HG02973 (cell line): Measurements from ENCODE around the gene STX8.

Experiments used
- ATAC-seq: cut with Tn5 transposase; IDR thresholded peaks from one replicate; pipeline ENCODE4 v1.9.1; 2021; ENCODE audit warnings: moderate library complexity; ENCODE audit not compliant: unreplicated experiment

Gene STX8

DNA sequence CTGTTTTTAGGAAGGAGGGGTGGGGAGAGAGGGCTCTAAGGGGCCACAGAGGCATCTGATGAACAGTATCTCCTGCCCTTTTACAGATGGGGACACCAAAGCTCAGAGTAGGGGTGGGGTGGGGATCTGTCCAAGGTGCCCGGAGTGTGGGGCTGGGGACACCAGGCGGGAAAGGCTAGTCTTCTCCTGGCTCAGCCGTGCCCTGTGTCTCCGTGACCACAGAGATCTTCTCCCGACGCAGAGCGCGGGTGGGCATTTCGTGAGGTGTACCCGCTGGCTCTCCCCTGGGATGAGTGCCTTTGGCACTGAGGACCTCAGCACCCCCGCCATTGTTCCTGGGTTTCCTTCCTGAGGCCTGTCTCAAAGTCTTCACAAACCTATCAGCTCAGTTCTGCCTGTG is 344.8 kb downstream of the STX8 start:
- ATAC-seq: no peak

DNA sequence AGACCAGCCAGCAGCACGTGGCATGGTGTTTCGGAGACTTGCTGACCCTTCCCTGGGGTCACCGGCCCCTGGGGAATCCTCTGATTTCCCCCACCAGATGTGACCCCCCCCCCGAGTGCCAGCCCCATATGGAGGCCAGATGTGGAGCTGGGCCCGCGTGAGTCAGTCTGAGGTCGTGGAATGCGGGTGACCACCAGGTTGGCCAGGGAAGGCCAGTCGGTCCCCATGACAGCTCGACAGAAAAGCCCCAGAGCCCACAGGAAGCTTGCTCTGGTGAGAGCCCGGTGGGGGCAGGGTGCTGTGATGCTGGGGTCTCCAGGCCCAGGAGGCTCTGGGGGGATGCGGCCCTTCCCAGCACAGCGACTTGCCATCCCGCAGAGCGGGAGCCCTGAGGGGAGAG is 345.3 kb downstream of the STX8 start:
- ATAC-seq: no peak

DNA sequence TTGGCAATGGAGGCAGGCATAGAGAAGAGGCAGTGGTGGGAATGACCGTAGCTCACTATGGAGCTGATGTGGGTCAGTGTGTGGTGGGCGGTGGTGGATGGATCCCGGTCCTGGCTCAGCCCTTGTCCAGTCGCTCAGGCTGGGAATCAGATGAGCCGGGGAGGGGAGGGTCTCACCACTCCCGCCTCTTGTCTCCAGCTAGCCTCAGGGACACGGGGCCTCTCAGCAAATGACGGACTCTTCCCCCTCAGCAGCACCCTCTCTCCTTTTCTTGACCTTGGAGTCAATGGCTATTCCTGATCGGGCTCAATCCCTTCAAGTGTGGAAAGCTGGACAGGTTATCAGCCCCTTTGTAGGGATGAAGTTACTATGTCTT is 345.8 kb downstream of the STX8 start:
- no peak for ATAC-seq

DNA sequence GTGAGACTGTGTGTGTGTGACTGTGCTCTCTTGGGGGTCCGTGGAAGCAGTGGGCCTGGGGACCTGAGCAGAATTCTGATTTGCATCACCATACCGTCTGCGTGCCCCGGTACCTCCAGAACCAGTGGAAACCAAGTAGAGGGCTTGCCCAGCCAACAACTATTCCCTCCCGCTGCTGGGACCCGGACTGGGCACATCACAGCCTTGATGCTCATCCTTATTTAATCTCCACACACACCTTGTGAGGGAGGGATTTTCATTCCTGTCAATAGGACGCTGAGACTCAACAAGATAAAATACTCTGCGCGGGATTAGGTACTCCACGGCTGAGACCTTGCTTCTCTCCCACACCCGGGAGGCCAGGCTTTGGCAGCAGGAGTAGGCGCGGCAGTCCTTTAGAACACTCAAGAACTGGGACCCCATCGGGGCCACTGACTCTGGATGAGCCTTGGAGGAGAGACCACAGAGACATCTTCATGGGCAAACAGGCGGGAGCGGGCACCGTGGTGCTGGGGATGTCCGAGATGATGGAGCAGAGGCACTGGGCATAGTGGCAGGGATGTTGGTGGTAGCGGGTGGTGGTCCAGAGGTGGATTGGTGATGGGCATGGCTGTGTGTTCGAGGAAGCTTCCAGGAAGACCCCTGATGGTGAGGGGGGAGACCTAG is 346.3 kb downstream of the STX8 start:
- ATAC-seq: no peak

DNA sequence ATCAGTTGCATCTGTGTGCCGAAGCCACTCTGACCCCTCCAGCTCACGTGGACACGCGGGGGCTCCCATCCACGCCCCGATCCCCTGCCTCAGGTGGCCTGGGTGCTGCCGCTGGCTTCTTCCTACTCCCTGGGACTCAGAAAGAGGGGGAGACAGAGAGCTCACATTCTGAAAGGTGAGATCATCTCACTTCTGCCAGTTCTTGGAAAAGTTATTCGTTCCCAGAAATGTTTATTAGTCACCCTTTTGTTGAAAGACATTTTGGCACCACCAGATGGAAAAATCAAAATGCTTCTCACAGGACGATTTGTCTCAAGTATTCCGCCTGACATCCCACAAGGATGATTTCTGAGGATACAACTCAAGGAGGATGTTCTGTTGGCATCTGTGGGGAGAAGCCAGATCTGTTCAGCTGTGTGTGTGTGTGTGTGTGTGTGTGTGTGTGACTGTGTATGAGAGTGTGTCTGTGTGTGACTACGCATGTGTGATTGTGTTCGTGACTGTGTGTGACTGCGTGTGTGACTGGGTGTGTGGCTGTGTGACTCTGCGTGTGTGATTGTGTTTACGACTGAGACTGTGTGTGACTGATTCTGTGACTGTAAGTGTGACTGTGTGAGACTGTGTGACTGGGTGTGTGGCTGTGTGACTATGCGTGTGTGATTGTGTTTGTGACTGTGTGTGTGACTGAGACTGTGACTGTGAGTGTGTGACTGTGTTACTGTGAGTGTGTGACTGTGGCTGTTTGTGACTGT is 347.0 kb downstream of the STX8 start:
- ATAC-seq: no peak

DNA sequence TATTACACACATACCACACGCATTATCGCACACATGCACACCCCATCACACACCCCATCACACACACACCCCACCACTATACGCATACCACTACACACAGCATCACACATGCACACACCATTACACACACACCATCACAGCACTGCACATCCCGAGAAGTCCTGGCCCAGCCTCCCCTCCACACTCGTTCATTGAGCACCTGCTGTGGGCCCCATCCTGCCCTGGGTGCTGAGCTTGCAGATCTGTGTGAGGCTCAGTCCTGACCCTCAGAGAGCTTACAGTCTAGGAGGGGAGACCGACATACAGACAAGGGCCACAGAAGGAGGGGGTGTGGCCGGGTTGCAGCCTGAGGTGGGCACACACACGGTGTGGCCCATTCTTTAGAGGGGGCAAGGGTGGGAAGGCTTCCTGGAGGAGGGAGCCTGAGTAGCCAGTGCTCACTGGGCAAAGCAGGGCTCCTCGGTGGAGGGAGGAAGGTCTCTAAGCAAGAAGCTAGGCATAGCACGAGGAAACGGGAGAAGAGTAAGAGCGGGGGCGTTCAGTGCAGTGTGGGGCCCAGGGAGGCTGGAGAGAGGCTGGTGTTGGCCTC is 347.7 kb downstream of the STX8 start:
- no peak for ATAC-seq

DNA sequence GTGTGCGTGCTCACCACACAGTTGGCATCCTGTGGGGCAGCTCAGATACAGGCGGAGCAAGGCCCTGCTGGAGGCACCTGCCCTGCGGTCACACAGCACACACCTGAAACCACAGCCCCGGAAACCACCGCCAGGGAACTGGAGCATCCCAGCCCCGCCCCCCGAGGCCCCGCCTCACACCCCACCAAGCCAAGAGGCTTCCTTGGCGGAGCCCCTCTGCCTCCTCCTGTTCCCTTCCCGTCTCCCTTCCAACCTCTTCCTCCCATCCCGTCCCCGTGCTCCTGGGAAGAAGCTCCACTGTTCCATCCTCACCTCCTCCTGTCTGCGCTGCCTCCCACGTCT is 348.9 kb downstream of the STX8 start:
- ATAC-seq: no peak

DNA sequence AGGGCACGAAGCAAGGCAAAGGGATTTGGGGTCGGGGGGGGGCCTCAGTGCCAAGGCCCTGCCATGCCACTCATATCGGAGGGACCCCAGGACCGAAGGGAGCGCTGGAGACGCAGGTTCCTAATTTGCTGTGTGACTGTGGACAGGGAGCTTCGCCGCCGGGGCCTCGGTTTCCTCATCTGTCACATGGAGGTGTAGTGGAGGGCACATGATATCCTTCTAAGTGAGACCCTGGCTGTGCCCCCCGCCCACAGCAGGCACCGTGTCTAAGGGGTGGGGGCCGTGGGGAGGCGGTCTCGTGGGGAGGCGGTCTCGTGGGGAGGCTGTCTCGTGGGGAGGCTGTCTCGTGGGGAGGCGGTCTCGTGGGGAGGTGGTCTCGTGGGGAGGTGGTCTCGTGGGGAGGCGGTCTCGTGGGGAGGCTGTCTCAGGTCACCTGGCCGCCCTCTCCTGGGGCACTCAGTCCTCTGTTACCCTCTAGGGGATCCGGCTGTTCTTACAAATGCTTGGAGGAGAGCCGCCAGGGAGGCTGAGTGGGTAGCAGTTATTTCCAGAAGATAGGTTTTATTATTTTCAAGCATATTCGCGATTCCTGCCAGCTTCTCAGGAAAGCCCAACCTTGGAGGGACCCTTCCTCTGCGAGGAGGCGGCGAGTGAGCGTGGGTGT is 349.4 kb downstream of the STX8 start:
- no peak for ATAC-seq

DNA sequence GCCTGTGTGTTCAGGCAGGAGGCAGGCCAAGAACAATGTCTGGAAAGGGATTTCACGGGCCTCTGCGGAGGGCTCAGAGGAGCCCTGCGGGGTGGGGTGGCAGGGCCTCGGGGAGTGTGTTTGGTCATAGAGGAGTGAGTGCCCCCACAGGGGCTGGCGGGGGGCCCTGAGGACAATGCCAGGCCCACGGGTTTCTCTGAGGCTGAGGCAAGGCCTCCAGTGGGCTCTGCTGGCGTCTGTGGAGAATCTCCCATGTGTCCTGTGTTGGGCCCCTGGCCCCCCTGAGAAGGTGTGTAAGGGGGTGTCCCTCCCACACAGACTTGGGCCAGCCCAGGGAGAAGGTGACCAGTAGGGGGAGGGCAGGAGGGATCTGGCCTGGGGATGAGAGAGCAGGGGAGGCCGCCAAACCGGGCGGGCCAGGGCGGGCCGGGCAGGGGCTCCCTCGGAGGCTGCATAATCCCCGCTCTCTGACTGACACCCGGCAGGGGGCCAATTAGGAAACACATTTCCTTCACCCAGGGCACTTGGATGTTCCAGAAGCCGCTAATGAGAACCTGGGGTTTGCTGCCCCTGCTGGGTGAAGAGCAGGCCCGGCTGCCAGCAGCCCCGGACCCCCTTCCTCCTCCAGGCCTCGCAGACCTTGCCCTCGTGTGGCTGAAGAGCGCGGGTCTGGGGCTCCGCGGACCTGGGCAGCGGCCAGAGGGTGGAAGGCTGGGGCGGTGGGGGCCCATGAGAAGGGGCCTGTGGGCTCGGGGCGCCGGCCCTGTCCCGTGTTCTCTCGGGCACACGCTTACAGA is 350.1 kb downstream of the STX8 start:
- ATAC-seq: no peak

DNA sequence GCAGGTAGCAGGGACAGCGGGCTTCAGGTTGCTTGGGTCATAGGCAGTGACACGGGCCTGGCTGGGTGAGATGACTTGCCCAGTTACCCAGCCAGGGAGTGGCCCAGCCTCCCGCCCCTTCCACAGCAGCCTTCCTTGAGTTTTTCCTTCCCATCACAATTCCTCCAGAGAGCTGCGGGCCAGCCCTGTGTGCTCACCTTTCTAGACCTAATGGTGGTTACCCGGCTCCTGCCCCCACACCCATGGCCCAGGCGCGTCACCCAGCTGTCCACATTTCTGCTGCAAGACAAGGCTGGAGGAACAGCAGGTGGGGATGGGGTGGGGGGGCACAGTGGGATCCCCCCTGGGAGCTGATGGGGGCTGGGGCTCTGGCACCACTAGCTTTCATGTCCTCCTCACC is 351.1 kb downstream of the STX8 start:
- no peak for ATAC-seq

DNA sequence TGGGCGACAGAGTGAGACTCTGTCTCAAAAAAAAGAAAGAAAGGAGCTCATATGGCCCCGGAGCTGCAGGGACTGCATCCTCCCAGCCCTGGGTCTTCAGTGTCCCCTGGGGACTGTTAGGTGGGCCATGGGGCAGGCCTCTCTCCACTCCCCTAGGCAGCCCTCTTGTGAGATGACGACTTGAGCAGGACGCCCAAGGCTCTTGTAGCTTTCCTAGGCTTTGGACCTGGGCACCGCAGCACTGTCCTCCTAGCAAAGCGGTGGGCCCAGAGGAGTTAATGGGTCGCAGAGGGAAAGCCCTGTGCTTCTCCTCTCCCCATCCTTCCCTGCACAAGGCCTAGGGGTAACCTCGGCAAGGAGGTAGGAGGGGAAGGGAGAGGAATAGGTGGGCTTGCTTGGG is 352.1 kb downstream of the STX8 start:
- no peak for ATAC-seq

DNA sequence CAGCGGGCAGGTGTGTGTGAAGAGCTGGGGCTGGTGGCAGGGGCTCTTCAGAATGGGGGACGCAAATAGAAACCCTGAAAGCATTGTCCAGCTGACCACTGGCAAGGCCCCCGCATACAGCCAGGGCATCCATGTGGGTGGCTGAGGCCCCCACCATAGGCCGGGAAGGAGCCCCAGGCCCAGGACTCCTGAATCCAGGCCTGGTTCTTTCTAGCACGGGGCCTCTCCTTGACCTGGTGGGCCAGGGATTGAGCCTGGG is 353.8 kb downstream of the STX8 start:
- ATAC-seq: no peak

DNA sequence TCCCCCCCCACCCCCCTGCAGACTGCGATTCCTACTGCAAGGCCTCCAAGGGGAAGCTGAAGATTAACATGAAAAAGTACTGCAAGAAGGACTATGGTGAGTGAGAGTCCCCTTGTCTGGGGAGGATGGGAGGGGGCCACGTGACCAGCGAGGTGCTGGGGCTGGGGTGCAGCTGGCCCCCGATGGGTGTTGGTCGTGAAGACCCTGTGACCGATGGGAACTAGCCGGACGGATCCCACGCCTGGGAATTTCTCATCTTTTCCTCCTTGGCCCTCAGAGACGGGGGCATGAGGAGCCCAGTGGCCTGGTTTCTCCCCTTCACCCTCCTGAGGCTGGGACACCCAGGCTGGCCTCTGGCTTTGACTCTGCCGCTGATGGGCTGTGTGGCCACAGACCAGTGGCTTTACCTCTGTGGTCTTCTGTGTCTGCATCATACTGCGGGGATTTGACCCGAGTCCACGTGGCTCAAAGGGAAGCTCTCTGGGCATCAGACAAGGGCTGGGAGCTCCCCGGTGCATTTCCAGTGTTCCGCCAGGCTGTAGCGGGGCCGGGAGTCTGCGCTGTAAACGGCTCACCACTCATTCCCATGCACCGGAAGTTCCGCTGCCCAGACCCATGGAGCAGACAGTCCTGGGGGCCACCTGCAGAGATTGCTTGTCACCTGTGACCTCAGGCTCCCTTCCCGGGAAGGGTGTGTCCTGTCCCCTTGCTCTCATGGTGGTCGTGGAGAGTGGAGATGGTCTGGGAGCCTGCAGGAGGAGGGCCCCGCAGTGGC is 354.3 kb downstream of the STX8 start:
- ATAC-seq: no peak

DNA sequence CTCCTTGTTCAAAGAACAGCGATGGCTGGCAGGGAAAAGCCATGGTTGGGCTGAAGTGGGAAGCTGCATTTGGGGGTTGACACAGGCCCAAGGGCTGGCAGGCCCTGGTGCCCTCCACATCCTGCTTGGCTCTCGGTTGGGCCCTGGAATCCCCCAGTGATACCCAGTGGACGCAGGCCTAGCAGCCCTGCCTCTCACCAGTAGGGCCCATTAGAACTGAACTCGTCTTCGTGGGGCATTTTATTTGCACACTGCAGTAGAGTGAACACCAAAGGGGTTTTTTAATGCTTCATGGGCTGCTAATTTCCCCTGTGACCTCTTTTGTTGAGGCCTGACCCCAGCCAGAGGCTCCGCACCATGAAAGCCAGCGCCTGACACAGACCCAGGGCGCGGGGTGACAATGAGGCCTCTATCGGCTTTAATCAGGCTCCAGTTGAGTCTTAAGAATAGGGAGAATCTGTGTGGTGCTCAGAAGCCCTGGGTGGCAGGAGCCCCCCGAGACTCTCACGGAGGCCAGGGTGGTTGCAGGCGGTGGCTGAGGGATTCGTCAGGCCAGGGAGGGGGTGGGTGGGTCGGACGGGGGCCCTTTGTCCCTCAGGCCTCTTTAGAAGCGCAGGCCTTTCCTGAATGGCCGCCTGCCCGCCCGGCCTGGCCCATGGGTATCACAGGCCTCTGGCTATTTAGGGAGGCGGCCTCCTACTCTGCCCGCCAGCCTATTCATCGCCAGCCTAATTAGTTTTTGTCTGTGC is 355.0 kb downstream of the STX8 start:
- no peak for ATAC-seq

DNA sequence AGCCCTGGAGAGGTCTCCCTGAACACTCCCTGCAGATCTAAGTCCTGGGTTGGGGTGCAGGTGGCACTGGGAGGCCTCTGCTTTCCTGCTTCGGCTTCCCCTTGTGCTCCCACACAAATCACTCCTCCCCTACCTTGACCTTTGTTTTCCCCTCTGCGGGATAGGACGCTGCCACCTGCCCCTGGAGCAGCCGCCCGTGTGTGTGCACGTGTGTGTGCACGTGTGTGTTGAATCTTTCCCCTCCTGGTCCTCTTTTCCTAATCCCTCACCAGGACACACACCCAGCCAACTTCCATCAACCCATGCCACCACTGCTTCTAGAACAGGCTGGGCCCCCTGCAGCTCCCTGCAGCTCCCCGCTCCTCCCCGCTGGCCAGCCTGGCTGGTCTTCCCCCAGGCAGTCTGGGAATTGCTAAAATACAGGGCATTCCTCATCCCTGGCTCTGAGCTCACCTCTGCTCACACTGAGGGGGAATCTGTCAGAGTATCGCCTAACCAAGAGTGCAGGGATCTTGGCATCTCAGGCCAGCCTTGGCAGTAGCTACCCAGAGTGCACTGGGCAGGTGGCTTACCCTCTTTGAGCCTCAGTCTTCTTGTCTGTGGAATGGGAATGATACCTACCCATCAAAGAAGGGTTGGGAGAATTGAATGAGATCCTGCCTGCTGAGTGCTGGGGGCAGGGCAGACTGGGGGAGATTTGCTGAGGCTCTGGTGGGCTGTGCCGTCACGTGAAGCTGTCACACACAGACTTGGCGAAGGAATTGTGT is 355.8 kb downstream of the STX8 start:
- no peak for ATAC-seq

DNA sequence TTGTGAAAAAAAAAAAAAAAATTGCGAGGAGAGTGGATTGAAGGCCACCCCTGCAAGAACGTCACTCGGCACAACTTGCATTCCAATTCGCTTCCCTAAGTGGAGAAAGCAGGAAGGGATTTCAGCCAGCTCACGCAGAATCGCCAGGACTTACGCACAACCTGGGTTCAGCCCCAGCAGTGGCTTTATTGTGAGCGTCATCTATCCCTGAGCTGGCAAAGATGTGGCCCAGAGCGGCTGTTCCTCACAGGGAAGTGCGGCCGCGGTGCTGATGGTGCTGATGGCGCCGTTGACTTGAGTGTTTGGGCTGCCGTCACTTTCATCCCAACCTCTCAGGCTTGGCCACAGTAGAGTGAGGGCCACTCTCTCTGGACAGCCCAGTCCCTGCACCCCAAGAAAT is 356.7 kb downstream of the STX8 start:
- ATAC-seq: no peak

DNA sequence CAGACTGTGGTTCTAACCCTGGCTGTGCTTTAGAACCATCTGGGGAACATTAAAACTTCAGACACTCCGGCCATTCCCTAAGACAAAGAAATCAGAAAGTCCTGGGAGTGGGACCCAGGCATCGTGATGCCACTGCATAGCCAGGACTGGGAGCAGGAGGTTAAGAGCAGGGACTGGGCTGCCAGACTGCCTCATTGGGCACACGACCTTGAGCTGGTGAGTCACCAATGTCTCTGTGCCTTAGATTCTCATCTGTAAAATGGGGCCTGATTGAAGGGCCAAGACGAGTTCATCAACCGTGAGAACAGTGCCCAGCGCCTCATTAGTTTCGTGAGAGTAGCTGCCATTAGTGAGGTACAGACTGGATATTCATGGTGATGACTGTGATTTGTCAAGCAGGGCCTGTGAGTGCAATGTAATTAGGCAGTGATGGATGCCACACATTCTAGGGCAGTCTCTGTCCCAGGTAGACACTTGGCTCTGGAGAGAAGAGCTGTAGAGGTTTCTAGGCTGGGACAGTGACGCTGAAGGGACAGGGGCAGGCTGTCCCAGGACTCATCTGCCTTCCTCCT is 357.5 kb downstream of the STX8 start:
- ATAC-seq: no peak

DNA sequence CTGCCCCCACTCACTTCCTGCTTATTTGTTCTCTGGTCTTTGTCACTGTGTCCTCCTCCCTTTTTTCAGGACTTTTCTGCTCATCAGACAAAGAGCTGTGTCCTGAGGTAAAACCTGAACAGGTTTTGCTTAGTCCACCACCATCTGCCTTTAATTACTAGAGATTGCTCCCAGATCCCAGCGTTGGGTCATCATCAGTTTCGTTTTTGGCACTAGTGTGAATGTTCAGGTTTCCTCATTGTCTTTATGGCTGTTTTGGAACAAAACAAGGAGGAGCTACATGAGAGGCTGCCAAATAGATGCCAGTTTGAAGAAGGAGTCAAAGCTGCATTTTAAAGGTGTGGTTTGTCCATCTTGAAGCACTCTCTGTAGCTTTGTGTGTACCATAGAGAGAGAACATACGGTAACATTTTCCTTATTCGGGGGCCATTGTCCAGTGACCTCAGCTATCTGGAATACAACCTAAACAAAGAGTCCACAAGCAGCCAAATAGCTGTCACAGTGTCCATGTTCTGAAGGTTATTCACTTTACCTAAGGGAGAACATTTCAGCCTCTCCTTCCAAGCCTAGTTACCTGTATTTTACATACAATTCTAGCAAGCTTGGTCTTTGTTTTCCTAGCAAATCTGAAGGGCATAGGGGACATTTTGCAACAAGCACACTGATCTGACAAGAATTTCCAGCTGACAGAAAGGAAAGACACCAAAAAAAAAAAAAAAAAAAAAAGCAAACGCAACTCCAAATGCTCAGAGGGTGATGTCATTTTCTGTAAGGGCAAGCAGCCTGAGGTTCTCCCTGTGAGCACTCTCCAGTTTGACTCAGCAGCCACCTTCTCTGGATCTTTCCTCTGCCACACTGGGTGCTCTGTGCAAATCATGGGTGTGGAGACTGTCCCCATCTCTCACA is 358.2 kb downstream of the STX8 start:
- ATAC-seq: no peak
